Keratinocyte (primary cell): ENCODE measurements around the gene SNRPD1. TPM values are rescaled to one million over a fixed set of nuclear protein-coding genes. Genes with fewer than 3 reads are reported as not detected.

Experiments
- DNase-seq: peaks from one replicate; pipeline ENCODE4 v3.0.0-alpha.2; 2011; ENCODE audit warnings: low read depth, missing footprints, low spot score
- FAIRE-seq: peaks from 2 replicates; lab custom pipeline; 2011; peaks lifted over from hg19 to GRCh38; lab: Jason Lieb, UNC
- H2AFZ ChIP-seq: 2 replicates; pipeline ENCODE4 v1.6.0; 2012; ENCODE audit warnings: low read length, control low read depth, inconsistent platforms; ENCODE audit not compliant: control insufficient read depth
- H3K27ac ChIP-seq: 2 replicates; pipeline ENCODE4 v1.5.1; 2011; ENCODE audit warnings: low read length; ENCODE audit not compliant: control insufficient read depth, insufficient read depth
- H3K27me3 ChIP-seq: 3 replicates; pipeline ENCODE4 v1.6.0; 2011; ENCODE audit warnings: low read length; ENCODE audit not compliant: control insufficient read depth, insufficient read depth; ENCODE audit errors: extremely low read depth
- H3K36me3 ChIP-seq, 2 experiments: 2 replicates in 1 of 2; 3 replicates in 1 of 2; pipeline ENCODE4 v1.5.1; 2011; ENCODE audit warnings: low read length in 2 of 2, mild to moderate bottlenecking in 1 of 2; ENCODE audit not compliant: control insufficient read depth in 2 of 2, insufficient read depth in 2 of 2; ENCODE audit errors: extremely low read depth in 1 of 2
- H3K4me1 ChIP-seq: 3 replicates; pipeline ENCODE4 v1.5.1; 2011; ENCODE audit warnings: low read length; ENCODE audit not compliant: control insufficient read depth, insufficient read depth; ENCODE audit errors: extremely low read depth
- H3K4me2 ChIP-seq: 3 replicates; pipeline ENCODE4 v1.6.0; 2011; ENCODE audit warnings: low read depth, low read length; ENCODE audit not compliant: control insufficient read depth, insufficient read depth; ENCODE audit errors: extremely low read depth
- H3K4me3 ChIP-seq, 3 experiments: fragments of 200-600 bp in 1 of 3; sonication (generic) in 1 of 3; 2 replicates in 2 of 3; 3 replicates in 1 of 3; pipeline ENCODE4 v1.5.1; 2011 to 2016; ENCODE audit warnings: low read length in 3 of 3, mild to moderate bottlenecking in 3 of 3, control low read depth in 2 of 3, inconsistent platforms in 1 of 3, low read depth in 1 of 3, mixed read lengths in 1 of 3, mixed run types in 1 of 3, moderate library complexity in 1 of 3; ENCODE audit not compliant: control insufficient read depth in 2 of 3, insufficient read depth in 2 of 3; ENCODE audit errors: extremely low read depth in 1 of 3
- H3K79me2 ChIP-seq: 2 replicates; pipeline ENCODE4 v1.6.0; 2012; ENCODE audit warnings: low read length; ENCODE audit not compliant: control insufficient read depth, insufficient read depth
- H3K9ac ChIP-seq: 3 replicates; pipeline ENCODE4 v1.6.0; 2011; ENCODE audit warnings: low read length; ENCODE audit not compliant: control insufficient read depth, insufficient read depth; ENCODE audit errors: extremely low read depth
- H3K9me1 ChIP-seq: 3 replicates; pipeline ENCODE4 v1.6.0; 2011; ENCODE audit warnings: low read length; ENCODE audit not compliant: control insufficient read depth, insufficient read depth; ENCODE audit errors: extremely low read depth
- H3K9me3 ChIP-seq: 2 replicates; pipeline ENCODE4 v1.5.1; 2012; ENCODE audit warnings: low read depth, low read length; ENCODE audit not compliant: control insufficient read depth
- H4K20me1 ChIP-seq: 3 replicates; pipeline ENCODE4 v1.6.0; 2011; ENCODE audit warnings: low read length; ENCODE audit not compliant: control insufficient read depth, insufficient read depth; ENCODE audit errors: extremely low read depth
- EZH2 ChIP-seq: IDR thresholded peaks from one replicate; pipeline ENCODE4 v1.6.1; 2012; ENCODE audit warnings: inconsistent platforms, mild to moderate bottlenecking, low read length, moderate library complexity
- dilution Hi-C: fragments of 300-500 bp; cut with MboI; formaldehyde crosslinking; loops from one replicate; pipeline ENCODE4 v1.7.0; 2020; ENCODE audit warnings: low sequenced_read_pairs; ENCODE audit not compliant: extremely low pct_ligation_motif_present
- polyA plus RNA-seq, 5 experiments: library from polyadenylated mRNA; depleted of rRNA in 3 of 5; stranded (reverse) in 3 of 5; stranded (forward) in 1 of 5; unstranded in 1 of 5; fragments of >200 nt; gene quantifications; 1 replicate in 1 of 5; 2 replicates in 3 of 5; 3 replicates in 1 of 5; pipeline versions ENCODE4 v1.2.1 to v1.2.3, GENCODE V29; 2011 to 2012; ENCODE audit warnings: missing spikeins in 2 of 5, low read depth in 1 of 5, low replicate concordance in 1 of 5
- TF ChIP-seq, protein P1 (sequence below), 3 experiments: IDR thresholded peaks in 1 of 3; conservative IDR thresholded peaks in 1 of 3; optimal IDR thresholded peaks in 1 of 3; 2 replicates in 2 of 3; 3 replicates in 1 of 3; pipeline versions ENCODE3 to v1.5.1; 2011; ENCODE audit warnings: low read length in 3 of 3, mild to moderate bottlenecking in 3 of 3, moderate library complexity in 2 of 3, control low read depth in 1 of 3, inconsistent platforms in 1 of 3; ENCODE audit not compliant: insufficient read depth in 2 of 3; ENCODE audit errors: extremely low read depth in 1 of 3

Gene SNRPD1
- polyA plus RNA-seq, 1 donor (not counting 4 experiments of a cell fraction or from before 2014, with no cell fraction given): 137 TPM

- DNase-seq: no peak
- Histone ChIP-seq H3K79me2 (no peaks in the 10 kb centered on the region), H3K4me1 (no peaks in the 10 kb centered on the region), H3K9me1 (no peaks in the 10 kb centered on the region), H3K4me3 (no peak overlapping the region), H3K27ac (no peak overlapping the region), H3K4me2 (no peak overlapping the region), H3K36me3 (peaks cover 0 to 2% of the 10 kb centered on the region in 2 experiments), H4K20me1 (no peaks in the 10 kb centered on the region), H3K27me3 (no peaks in the 10 kb centered on the region), H3K9ac (no peak overlapping the region), H3K9me3 (no peaks in the 10 kb centered on the region), H2AFZ (no peak overlapping the region)
- FAIRE-seq: no peak
- TF ChIP-seq EZH2: no peak
- TF ChIP-seq, protein P1, sequence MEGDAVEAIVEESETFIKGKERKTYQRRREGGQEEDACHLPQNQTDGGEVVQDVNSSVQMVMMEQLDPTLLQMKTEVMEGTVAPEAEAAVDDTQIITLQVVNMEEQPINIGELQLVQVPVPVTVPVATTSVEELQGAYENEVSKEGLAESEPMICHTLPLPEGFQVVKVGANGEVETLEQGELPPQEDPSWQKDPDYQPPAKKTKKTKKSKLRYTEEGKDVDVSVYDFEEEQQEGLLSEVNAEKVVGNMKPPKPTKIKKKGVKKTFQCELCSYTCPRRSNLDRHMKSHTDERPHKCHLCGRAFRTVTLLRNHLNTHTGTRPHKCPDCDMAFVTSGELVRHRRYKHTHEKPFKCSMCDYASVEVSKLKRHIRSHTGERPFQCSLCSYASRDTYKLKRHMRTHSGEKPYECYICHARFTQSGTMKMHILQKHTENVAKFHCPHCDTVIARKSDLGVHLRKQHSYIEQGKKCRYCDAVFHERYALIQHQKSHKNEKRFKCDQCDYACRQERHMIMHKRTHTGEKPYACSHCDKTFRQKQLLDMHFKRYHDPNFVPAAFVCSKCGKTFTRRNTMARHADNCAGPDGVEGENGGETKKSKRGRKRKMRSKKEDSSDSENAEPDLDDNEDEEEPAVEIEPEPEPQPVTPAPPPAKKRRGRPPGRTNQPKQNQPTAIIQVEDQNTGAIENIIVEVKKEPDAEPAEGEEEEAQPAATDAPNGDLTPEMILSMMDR (optimal IDR thresholded peaks at IDR 0.05 in 1 of 3, IDR thresholded peaks at IDR 0.05 in 1 of 3, conservative IDR thresholded peaks at IDR 0.05 in 1 of 3; ENCODE audit: extremely low read depth in 1 of 3, insufficient read depth in 2 of 3, low read length in 3 of 3): no peak
- dilution Hi-C loops: no loop called here
Observed at GRCh38 chr18:21652073-21652472, 40.0 kb downstream of the SNRPD1 start.

DNA sequence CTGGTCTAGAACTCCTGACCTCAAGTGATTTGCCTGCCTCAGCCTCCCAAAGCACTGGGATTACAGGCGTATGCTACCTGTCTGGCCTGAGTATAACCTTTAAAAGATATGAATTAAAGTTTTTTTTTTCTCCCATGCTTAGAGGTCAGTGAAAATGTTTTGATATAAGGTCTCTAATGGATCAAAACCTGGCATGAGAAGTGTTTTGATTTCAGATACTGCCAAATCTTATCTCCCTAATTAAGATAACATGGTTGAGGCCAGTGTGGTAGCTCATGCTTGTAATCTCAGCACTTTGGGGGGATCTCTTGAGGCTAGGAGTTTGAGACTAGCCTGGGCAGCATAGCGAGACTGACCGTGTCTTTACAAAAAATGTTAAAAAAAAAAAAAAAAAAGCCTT lies 41.2 kb downstream of the SNRPD1 start:
- TF ChIP-seq, protein P1 (optimal IDR thresholded peaks at IDR 0.05 in 1 of 3, IDR thresholded peaks at IDR 0.05 in 1 of 3, conservative IDR thresholded peaks at IDR 0.05 in 1 of 3; ENCODE audit: extremely low read depth in 1 of 3, insufficient read depth in 2 of 3, low read length in 3 of 3): no peak
- TF ChIP-seq EZH2: no peak
- Histone ChIP-seq H3K9me3 (no peaks in the 10 kb centered on the region), H3K79me2 (no peaks in the 10 kb centered on the region), H3K27me3 (no peaks in the 10 kb centered on the region), H4K20me1 (no peaks in the 10 kb centered on the region), H3K4me3 (no peak overlapping the region), H3K4me1 (no peaks in the 10 kb centered on the region), H3K4me2 (no peak overlapping the region), H3K36me3 (peaks cover 0 to 2% of the 10 kb centered on the region in 2 experiments), H3K9me1 (no peaks in the 10 kb centered on the region), H2AFZ (no peak overlapping the region), H3K9ac (no peak overlapping the region), H3K27ac (no peak overlapping the region)
- no peak for FAIRE-seq
- dilution Hi-C loops: no loop called here
- no peak for DNase-seq
